LNCaP clone FGC (cell line): ENCODE results near the gene NR3C1.

Source experiments
- DNase-seq: peaks from one replicate; pipeline ENCODE4 v3.0.0-alpha.2; 2011; ENCODE audit warnings: low read depth
- H3K4me3 ChIP-seq: 2 replicates; pipeline ENCODE4 v1.5.1; 2011; ENCODE audit warnings: mild to moderate bottlenecking, low read depth, low read length, control low read depth
- CTCF ChIP-seq: IDR thresholded peaks from 2 replicates; pipeline ENCODE4 v1.5.1; 2012; ENCODE audit warnings: mild to moderate bottlenecking; ENCODE audit not compliant: control insufficient read depth, insufficient read depth; ENCODE audit errors: extremely low read depth

The NR3C1 gene

GRCh38 chr5:143393524-143393923 is 10.0 kb downstream of the NR3C1 start:
- no peak for TF ChIP-seq CTCF
- DNase-seq, result no peak
- H3K4me3 ChIP-seq, result no peak overlapping the region

GRCh38 chr5:143390941-143391340 is 12.5 kb downstream of the NR3C1 start:
- DNase-seq, result no peak
- TF ChIP-seq CTCF, result no peak
- no peak overlapping the region for H3K4me3 ChIP-seq

- no peak for DNase-seq
- H3K4me3 ChIP-seq, result no peak overlapping the region
- TF ChIP-seq CTCF, result no peak
These were observed 13.2 kb downstream of the NR3C1 start for GRCh38 chr5:143390258-143390657.

GRCh38 chr5:143386725-143387124 is 16.8 kb downstream of the NR3C1 start:
- TF ChIP-seq CTCF, result no peak
- no peak for DNase-seq
- H3K4me3 ChIP-seq, result no peak overlapping the region

GRCh38 chr5:143384865-143385657 is 18.4 kb downstream of the NR3C1 start:
- no peak overlapping the region for H3K4me3 ChIP-seq
- DNase-seq, result no peak
- no peak for TF ChIP-seq CTCF

GRCh38 chr5:143383988-143384387 is 19.5 kb downstream of the NR3C1 start:
- no peak for DNase-seq
- no peak for TF ChIP-seq CTCF

GRCh38 chr5:143379606-143380005 is 23.9 kb downstream of the NR3C1 start:
- no peak for TF ChIP-seq CTCF
- H3K4me3 ChIP-seq, result no peak overlapping the region
- no peak for DNase-seq

More at GRCh38 chr5:143383988-143384387, 19.5 kb downstream of the NR3C1 start:
- H3K4me3 ChIP-seq, result no peak overlapping the region
